Testis (tissue), 2 donors: ENCODE data around the gene MPPED1.

Experiments
- CTCF ChIP-seq, 3 experiments: fragments of 450-650 bp in 2 of 3; fragments of 200-600 bp in 1 of 3; sonication (generic) in 1 of 3; IDR thresholded peaks; one replicate each; pipeline ENCODE4 v1.5.1; 2016 to 2019; ENCODE audit warnings: antibody characterized with exemption in 3 of 3, mild to moderate bottlenecking in 2 of 3, moderate library complexity in 1 of 3
- POLR2A ChIP-seq: fragments of 450-650 bp; IDR thresholded peaks from one replicate; pipeline ENCODE4 v1.6.1; 2017; ENCODE audit warnings: antibody characterized with exemption, mild to moderate bottlenecking, moderate library complexity

- TF ChIP-seq CTCF (IDR thresholded peaks at IDR 0.05) (no peak), POLR2A (no peak)
These were observed 93.6 kb downstream of the MPPED1 start for GRCh38 chr22:43505423-43505822.
